H9 (cell line): ENCODE data around the gene MYO15A. TPM values are rescaled to one million over a fixed set of nuclear protein-coding genes. Genes with fewer than 3 reads are reported as not detected.

Experiments
- DNase-seq: peaks from one replicate; pipeline ENCODE4 v3.0.0-alpha.2; 2017
- H2AFZ ChIP-seq: one replicate; pipeline ENCODE4 v1.6.1; 2013; ENCODE audit warnings: mild to moderate bottlenecking, low read length, control low read depth, moderate library complexity
- H2AK5ac ChIP-seq: 2 replicates; pipeline ENCODE4 v1.6.1; 2013; ENCODE audit warnings: low read length, control low read depth, mixed read lengths; ENCODE audit not compliant: insufficient read length
- H2BK120ac ChIP-seq: one replicate; pipeline ENCODE4 v1.6.1; 2013; ENCODE audit warnings: low read depth, mild to moderate bottlenecking, low read length, control low read depth, inconsistent platforms; ENCODE audit not compliant: poor library complexity, severe bottlenecking
- H2BK12ac ChIP-seq: 2 replicates; pipeline ENCODE4 v1.6.1; 2013; ENCODE audit warnings: low read length, control low read depth, mixed read lengths, low read depth; ENCODE audit not compliant: insufficient read length
- H2BK15ac ChIP-seq: 2 replicates; pipeline ENCODE4 v1.6.1; 2013; ENCODE audit warnings: low read depth, low read length, control low read depth
- H2BK20ac ChIP-seq: one replicate; pipeline ENCODE4 v1.6.1; 2013; ENCODE audit warnings: low read depth, mild to moderate bottlenecking, low read length, control low read depth, inconsistent platforms; ENCODE audit not compliant: poor library complexity, severe bottlenecking
- H2BK5ac ChIP-seq: 2 replicates; pipeline ENCODE4 v1.6.1; 2013; ENCODE audit warnings: low read length, control low read depth, mixed read lengths; ENCODE audit not compliant: insufficient read length
- H3K14ac ChIP-seq: 2 replicates; pipeline ENCODE4 v1.6.1; 2013; ENCODE audit warnings: low read length, control low read depth; ENCODE audit not compliant: insufficient read depth
- H3K18ac ChIP-seq: 2 replicates; pipeline ENCODE4 v1.6.1; 2013; ENCODE audit warnings: low read depth, mild to moderate bottlenecking, mixed read lengths, low read length, control low read depth; ENCODE audit not compliant: insufficient read length
- H3K23ac ChIP-seq: 2 replicates; pipeline ENCODE4 v1.6.1; 2013; ENCODE audit warnings: low read length, control low read depth, mixed read lengths, low read depth; ENCODE audit not compliant: insufficient read length
- H3K23me2 ChIP-seq: 2 replicates; pipeline ENCODE4 v1.6.1; 2013; ENCODE audit warnings: low read depth, mild to moderate bottlenecking, mixed read lengths, low read length, control low read depth; ENCODE audit not compliant: insufficient read length, poor library complexity, severe bottlenecking
- H3K27ac ChIP-seq: 2 replicates; pipeline ENCODE4 v1.5.1; 2013; ENCODE audit warnings: low read length, control low read depth, mixed read lengths, low read depth; ENCODE audit not compliant: insufficient read length
- H3K27me3 ChIP-seq: 2 replicates; pipeline ENCODE4 v1.6.1; 2013; ENCODE audit warnings: low read length, control low read depth, inconsistent platforms; ENCODE audit not compliant: insufficient read depth
- H3K4ac ChIP-seq: 2 replicates; pipeline ENCODE4 v1.6.1; 2013; ENCODE audit warnings: low read depth, mild to moderate bottlenecking, control low read depth, inconsistent platforms, low read length, moderate library complexity
- H3K4me1 ChIP-seq: 2 replicates; pipeline ENCODE4 v1.6.1; 2013; ENCODE audit warnings: low read length, control low read depth, inconsistent platforms; ENCODE audit not compliant: insufficient read depth
- H3K4me2 ChIP-seq: 2 replicates; pipeline ENCODE4 v1.6.1; 2013; ENCODE audit warnings: low read length, control low read depth, mixed read lengths; ENCODE audit not compliant: insufficient read length, insufficient read depth
- H3K56ac ChIP-seq: 2 replicates; pipeline ENCODE4 v1.6.1; 2013; ENCODE audit warnings: low read depth, mild to moderate bottlenecking, mixed read lengths, low read length, control low read depth; ENCODE audit not compliant: insufficient read length
- H3K79me1 ChIP-seq: 2 replicates; pipeline ENCODE4 v1.6.1; 2013; ENCODE audit warnings: low read depth, mild to moderate bottlenecking, moderate library complexity, low read length, control low read depth, inconsistent platforms; ENCODE audit not compliant: insufficient read depth, poor library complexity, severe bottlenecking
- H3K79me2 ChIP-seq: 2 replicates; pipeline ENCODE4 v1.6.1; 2013; ENCODE audit warnings: low read length, control low read depth, inconsistent platforms; ENCODE audit not compliant: insufficient read depth
- H3K9ac ChIP-seq: 2 replicates; pipeline ENCODE4 v1.6.1; 2013; ENCODE audit warnings: low read length, control low read depth, mixed read lengths; ENCODE audit not compliant: insufficient read length; ENCODE audit errors: extremely low read depth
- H3K9me3 ChIP-seq: one replicate; pipeline ENCODE4 v1.6.1; 2013; ENCODE audit warnings: low read depth, low read length, inconsistent platforms; ENCODE audit not compliant: control insufficient read depth
- H3T11ph ChIP-seq: one replicate; pipeline ENCODE4 v1.6.1; 2013; ENCODE audit warnings: mild to moderate bottlenecking, low read length, control low read depth, inconsistent platforms
- H4K20me1 ChIP-seq: one replicate; pipeline ENCODE4 v1.6.1; 2013; ENCODE audit not compliant: control insufficient read depth, insufficient read length, insufficient read depth
- H4K5ac ChIP-seq: 2 replicates; pipeline ENCODE4 v1.6.1; 2013; ENCODE audit warnings: low read depth, mild to moderate bottlenecking, mixed read lengths, low read length, control low read depth; ENCODE audit not compliant: insufficient read length
- H4K8ac ChIP-seq: replicated peaks from 2 replicates; pipeline ENCODE4 v1.6.1; 2013; ENCODE audit warnings: low read length, control low read depth, mixed read lengths, low read depth; ENCODE audit not compliant: insufficient read length
- H4K91ac ChIP-seq: 2 replicates; pipeline ENCODE4 v1.6.1; 2013; ENCODE audit warnings: low read depth, mild to moderate bottlenecking, moderate library complexity, mixed read lengths, low read length, control low read depth; ENCODE audit not compliant: insufficient read length
- H3K27ac Mint-ChIP-seq, 3 experiments: 2 replicates in 2 of 3; 3 replicates in 1 of 3; pipeline ENCODE4 v1.8.0; 2020 to 2021; ENCODE audit warnings: mixed read lengths in 3 of 3, mild to moderate bottlenecking in 1 of 3, moderate library complexity in 1 of 3
- H3K27me3 Mint-ChIP-seq: 2 replicates; pipeline ENCODE4 v1.8.0; 2021; ENCODE audit warnings: low read depth, mild to moderate bottlenecking, moderate library complexity, mixed read lengths
- H3K36me3 Mint-ChIP-seq, 3 experiments: 2 replicates in 2 of 3; 3 replicates in 1 of 3; pipeline ENCODE4 v1.8.0; 2020 to 2021; ENCODE audit warnings: low read depth in 3 of 3, mixed read lengths in 3 of 3; ENCODE audit not compliant: insufficient read depth in 1 of 3
- H3K4me1 Mint-ChIP-seq, 2 experiments: 2 replicates each; pipeline ENCODE4 v1.8.0; 2020; ENCODE audit warnings: mixed read lengths in 2 of 2
- H3K4me3 Mint-ChIP-seq, 2 experiments: 2 replicates in 1 of 2; 3 replicates in 1 of 2; pipeline ENCODE4 v1.8.0; 2020 to 2021; ENCODE audit warnings: mild to moderate bottlenecking in 2 of 2, mixed read lengths in 2 of 2, moderate library complexity in 1 of 2
- H3K9me3 Mint-ChIP-seq, 2 experiments: 2 replicates in 1 of 2; 3 replicates in 1 of 2; pipeline ENCODE4 v1.8.0; 2020; ENCODE audit warnings: mild to moderate bottlenecking in 2 of 2, mixed read lengths in 2 of 2, moderate library complexity in 1 of 2
- CTCF ChIP-seq: fragments of 200-600 bp; sonication (generic); conservative IDR thresholded peaks from 3 replicates; pipeline ENCODE4 v1.8.0; 2021; ENCODE audit warnings: antibody characterized with exemption, mild to moderate bottlenecking
- total RNA-seq: library from RNA; stranded (reverse); gene quantifications from 2 replicates; pipeline ENCODE4 v1.2.1, GENCODE V29; 2021

Gene MYO15A
- total RNA-seq, 1 experiment from 2014 or later: 2.5 TPM

DNA sequence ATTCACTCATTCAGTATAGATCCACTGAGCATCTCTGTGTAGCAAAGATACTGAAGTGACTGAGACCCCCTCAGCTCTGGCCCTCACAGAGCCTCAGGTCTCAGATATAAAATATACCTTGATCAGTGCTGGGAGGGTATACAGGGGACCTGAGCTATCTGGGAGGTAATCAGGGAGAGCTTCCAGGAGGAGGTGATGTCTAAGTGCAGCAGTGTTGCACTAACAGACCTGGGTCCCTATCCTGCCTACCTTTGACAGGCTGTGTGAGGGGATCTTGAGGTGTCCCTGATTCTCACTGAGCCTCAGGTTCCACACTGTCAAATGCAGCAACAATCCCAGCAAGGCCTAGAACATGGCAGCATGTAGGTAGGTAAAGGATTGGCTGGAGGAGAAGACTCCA, 68.6 kb downstream of the MYO15A start:
- Histone ChIP-seq H3K9ac (no peak overlapping the region), H3K27me3 (no peaks in the 10 kb centered on the region), H3K23ac (no peak overlapping the region), H2AFZ (no peak overlapping the region), H3T11ph (no peak overlapping the region), H2BK5ac (no peak overlapping the region), H3K79me1 (no peaks in the 10 kb centered on the region), H3K27ac (no peak overlapping the region), H3K4me2 (no peak overlapping the region), H3K4ac (no peak overlapping the region), H2AK5ac (no peak overlapping the region), H3K18ac (no peak overlapping the region), H4K5ac (no peak overlapping the region), H3K9me3 (no peaks in the 10 kb centered on the region), H4K8ac (no peak overlapping the region), H2BK120ac (no peak overlapping the region), H3K4me1 (no peaks in the 10 kb centered on the region), H4K20me1 (no peaks in the 10 kb centered on the region), H4K91ac (no peak overlapping the region), H3K14ac (no peak overlapping the region), H3K79me2 (no peaks in the 10 kb centered on the region), H2BK15ac (no peak overlapping the region), H2BK20ac (no peak overlapping the region), H3K56ac (no peak overlapping the region), H3K23me2 (no peaks in the 10 kb centered on the region), H2BK12ac (no peak overlapping the region)
- H3K4me1 Mint-ChIP-seq: peaks cover 11 to 22% of the 10 kb centered on the region in 2 experiments
- no peak overlapping the region for H3K4me3 Mint-ChIP-seq
- no peak overlapping the region for H3K27ac Mint-ChIP-seq
- no peak for DNase-seq
- H3K9me3 Mint-ChIP-seq: no peaks in the 10 kb centered on the region
- no peaks in the 10 kb centered on the region for H3K36me3 Mint-ChIP-seq
- no peaks in the 10 kb centered on the region; the same call in 1 of the 2 replicates for H3K27me3 Mint-ChIP-seq
- no peak for TF ChIP-seq CTCF
